GM12874 (cell line): ENCODE measurements around the gene GPHA2.

Experiments
- TF ChIP-seq, protein P1 (sequence below): IDR thresholded peaks from 2 replicates; pipeline ENCODE4 v1.5.1; 2011; ENCODE audit warnings: low read depth, mild to moderate bottlenecking, control low read depth, low read length, moderate library complexity; ENCODE audit not compliant: insufficient read depth

Gene GPHA2

GRCh38 chr11:64934682-64935358 lies 873 bp downstream of the GPHA2 start:
- TF ChIP-seq, protein P1, sequence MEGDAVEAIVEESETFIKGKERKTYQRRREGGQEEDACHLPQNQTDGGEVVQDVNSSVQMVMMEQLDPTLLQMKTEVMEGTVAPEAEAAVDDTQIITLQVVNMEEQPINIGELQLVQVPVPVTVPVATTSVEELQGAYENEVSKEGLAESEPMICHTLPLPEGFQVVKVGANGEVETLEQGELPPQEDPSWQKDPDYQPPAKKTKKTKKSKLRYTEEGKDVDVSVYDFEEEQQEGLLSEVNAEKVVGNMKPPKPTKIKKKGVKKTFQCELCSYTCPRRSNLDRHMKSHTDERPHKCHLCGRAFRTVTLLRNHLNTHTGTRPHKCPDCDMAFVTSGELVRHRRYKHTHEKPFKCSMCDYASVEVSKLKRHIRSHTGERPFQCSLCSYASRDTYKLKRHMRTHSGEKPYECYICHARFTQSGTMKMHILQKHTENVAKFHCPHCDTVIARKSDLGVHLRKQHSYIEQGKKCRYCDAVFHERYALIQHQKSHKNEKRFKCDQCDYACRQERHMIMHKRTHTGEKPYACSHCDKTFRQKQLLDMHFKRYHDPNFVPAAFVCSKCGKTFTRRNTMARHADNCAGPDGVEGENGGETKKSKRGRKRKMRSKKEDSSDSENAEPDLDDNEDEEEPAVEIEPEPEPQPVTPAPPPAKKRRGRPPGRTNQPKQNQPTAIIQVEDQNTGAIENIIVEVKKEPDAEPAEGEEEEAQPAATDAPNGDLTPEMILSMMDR, result no peak

GRCh38 chr11:64933935-64934681 lies 1.6 kb downstream of the GPHA2 start:
- TF ChIP-seq, protein P1, result no peak

DNA sequence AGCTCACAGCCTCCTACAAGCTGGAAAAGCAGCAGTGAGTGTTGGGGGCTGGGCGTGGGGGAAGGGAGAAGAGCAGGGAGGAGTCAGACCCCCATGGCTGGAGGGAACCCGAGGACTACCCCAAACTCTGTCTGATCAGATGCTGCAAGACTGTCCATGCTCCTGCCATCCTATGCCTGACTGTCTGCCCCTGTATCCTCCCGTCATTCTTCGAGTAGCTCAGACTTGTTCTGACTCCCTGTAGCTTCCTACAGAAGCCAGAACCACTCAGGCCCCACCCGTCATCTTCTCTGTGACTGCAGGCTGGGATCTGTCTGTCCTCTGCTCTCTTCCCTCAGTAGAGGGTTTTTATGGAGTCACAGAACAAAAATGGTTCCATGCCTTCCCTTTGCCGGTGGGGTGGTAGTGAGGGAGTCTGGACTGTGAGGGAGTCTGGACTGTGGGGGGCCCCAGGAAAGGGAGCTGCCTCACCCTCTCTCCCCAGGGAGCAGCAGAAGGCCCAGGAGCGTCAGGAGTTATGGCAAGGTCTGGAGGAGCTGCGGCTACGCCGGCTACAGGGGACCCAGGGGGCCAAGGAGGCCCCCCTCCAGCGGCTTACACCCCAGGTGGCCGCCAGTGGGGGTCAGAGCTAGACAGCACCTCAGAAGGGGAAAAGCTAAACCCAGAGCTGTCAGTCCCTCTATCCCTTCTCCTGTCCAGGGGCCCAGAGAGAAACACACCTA lies 2.3 kb downstream of the GPHA2 start:
- TF ChIP-seq, protein P1, result no peak

GRCh38 chr11:64932324-64932723 lies 3.4 kb downstream of the GPHA2 start:
- TF ChIP-seq, protein P1, result no peak

DNA sequence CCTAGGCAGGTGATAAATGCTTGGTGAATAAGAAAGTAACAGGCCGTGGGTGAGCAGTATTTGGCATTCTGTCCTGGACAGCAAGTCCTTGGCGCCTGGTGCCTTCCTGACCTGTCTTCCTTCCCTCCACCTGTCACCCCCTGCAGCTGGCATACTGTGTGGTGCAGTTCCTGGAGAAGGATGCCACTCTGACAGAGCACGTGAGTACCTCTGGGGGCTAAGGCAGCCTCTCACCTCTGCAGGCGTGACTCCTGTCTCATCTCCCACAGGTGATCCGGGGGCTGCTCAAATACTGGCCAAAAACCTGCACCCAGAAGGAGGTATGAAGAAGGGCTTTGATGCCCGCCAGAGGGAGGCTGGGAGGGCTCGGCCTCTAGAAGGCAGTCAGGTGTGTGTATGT lies 4.4 kb downstream of the GPHA2 start:
- TF ChIP-seq, protein P1, result no peak

- TF ChIP-seq, protein P1, result no peak
These were observed 5.4 kb downstream of the GPHA2 start for GRCh38 chr11:64930340-64930739.

GRCh38 chr11:64929625-64930024 lies 6.1 kb downstream of the GPHA2 start:
- TF ChIP-seq, protein P1, result no peak
